Amniotic epithelial cell (primary cell): ENCODE data around the gene THADA.
"Not testable (repeated sequence)": the region's sequence is repeated elsewhere in the genome, so short reads cannot be mapped to it uniquely, and the experiment has no call there.

Experiments
- DNase-seq: peaks from one replicate; pipeline ENCODE4 v3.0.0-alpha.2; 2010; ENCODE audit warnings: low read depth

Gene THADA

DNA sequence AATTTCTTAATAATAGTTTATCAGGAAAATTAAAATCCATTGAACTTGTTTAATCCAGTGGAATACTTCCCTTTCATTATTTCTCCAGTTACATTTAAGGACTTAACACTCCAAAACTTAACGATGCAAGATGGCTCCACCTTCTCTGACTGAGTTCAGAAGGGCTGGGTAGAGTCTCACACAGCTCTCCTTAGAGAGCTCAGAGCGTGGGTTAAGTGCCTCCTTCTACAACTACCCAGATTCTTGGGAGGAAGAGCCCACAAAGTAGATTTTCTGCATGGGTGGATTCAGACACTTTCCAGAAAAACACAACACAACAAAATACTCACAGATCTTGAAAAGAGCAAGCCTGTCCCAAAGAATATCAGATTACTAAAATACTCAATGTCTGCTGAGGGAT is 130.6 kb downstream of the THADA start:
- no peak for DNase-seq

DNA sequence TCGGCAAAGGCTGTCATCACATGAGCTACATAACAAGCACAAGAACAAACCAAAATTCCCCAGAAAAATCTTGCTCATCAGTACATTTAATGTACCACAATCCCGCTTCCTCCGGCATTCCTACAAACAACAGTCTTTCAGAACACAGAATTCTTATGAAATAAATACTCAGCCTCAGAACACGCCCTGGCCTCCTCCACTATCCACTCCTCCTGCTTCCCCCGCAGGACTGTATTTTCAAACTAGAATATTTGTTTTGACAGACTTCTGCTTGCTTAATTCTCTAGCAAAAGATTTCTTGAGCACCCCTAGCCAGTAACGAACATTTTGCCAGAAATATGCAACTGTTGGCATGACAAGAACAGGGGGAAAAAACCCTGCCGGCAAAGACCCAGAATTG is 131.2 kb downstream of the THADA start:
- DNase-seq: peak; percentile 97

DNA sequence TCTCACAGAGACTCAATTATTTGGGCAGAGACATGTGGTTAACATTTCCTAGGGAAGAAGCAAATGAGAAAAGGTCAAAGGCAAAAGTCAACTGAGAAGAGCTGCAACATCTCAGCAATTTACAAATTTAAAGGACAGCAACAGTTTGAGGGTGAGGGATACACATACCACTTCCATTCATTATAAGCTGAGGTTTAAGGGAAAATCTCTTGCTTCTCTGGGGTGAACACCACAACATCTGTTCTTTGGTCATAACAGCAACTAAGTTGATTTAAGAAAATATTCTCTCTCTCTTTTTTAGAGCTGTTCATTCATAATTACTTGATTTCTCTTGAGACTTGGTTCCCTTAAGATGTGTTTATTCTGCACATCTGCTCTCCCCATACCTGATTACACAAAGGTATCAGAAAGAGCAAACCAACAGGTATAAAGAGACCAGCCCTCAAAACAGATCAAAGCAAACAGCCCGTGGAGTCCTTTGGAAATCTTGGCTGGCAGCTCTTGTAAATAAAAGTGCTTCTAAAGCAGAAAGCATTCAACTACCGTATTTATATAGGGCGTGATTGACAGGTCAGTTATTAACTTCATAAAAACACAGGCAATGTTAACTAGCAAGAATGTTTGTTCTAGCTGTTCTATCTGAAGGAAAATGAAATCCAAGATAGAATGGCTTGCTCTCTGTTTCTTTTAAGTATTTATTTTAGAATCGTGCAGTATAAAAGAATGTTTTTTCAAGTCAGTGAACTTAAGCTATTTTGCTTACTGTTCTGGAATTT is 132.8 kb downstream of the THADA start:
- DNase-seq: no peak

DNA sequence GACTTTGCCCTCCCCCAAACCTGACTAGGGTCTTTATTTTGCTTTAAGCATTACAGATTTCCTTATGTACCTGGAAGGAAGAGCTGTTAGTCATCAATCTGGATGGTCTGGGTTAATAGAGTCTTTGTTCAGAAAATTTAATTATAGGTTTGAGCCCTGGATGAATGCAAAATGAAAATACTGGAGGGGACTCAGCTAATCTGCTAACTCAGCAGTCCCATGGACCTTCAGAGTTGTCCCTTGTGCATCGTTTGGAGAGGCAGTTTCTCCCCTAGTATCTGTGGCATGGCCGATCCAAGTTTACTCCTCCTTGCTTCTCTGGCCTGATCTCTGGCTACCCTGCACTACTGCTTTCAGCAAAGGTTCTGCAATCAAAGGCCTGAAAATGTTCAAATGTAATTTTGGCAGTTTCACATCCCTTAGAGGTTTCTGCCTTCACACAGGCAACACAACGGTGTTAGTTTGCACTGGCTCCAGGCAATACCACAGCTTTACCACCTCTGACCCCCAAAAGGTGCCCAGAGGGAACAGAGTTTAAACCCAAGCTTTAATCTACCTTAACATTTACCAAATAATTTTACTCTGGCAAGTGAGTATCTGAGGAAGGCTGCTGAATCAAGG is 134.3 kb downstream of the THADA start:
- DNase-seq: no peak

DNA sequence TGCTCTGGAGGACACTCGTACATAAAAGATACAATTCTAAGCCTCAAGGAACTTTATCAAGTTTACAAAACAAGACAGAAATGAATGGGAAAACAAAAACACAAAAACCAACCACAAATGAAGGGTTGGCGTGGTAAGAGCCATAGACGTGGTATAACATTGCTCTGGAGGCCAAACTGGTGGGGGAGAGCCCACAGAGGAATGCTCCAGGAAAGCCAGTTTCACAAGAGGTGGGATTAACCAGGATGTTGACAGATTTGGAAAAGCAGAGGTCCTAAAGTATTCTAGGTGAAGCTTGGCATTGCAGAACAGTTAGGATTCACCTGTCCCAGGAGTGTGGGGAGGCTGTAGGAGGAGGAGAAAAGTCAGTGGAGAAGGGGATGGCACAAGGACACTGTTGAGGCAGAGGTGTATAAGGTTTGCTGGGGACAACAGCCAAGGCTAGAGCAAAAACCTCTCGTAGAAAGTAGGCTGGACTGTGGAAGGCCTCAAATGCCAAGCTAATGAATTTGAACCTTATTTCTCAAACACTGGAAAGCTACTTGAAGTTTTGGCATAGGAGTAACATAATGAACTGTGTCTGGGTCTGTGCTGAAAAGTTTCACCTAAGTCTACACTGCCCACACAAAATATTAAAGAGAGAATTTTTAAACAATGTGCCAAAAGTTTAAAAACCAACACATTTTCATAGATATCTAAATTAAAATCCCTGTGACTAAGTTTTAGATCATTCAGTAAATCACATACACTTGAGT is 135.1 kb downstream of the THADA start:
- DNase-seq: peak; percentile 96

DNA sequence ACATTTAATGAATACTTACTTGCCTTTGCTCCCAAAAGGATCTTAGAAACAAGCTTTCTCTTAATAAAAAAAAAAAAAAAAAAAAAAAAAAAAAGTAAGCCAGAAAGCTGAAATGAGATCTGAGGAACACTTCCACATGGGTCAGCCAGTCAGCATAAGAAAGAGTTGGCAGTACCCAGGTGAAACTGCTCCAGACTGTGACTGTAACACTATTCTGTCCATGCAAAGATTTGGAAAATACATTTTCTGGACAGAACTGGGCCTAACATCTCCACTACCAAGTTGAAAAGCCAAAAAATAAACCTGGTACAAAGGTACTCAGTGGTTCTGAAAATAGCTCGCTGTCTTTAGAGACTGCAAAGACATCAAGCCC is 135.7 kb downstream of the THADA start:
- no peak for DNase-seq

DNA sequence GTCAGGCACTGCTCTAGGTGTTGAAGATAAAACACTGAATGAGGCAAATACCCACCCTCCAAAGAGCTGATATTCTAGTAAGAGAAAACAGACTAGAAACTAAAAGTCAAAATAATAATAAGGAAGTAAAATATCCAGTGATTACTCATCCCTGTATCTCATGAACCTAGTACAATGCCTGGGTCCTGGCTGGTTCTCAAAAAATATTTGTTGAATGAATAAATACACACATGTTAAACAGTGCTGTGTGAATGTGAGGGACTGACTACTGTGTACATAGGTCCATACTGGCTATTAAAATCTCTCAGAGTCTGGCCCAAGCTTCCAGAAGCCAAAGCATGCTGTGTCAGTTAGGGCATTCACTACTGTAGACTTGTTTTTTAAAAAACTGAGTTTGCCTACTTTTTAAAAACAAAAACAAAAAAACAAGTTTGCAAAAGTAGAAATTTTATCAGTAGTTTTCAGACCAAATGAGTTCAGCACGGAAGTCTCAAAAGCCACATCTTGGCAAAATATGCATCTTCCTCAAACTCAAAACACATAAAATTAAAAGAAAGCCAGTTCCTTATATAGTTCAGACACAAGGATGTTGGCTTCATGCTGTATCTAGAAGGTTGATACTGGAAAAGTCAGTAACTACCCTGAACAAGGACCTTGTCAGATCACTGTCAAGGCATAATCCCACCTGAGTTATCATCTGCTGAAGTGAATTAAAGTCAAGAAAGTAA is 136.2 kb downstream of the THADA start:
- peak; percentile 80 for DNase-seq

DNA sequence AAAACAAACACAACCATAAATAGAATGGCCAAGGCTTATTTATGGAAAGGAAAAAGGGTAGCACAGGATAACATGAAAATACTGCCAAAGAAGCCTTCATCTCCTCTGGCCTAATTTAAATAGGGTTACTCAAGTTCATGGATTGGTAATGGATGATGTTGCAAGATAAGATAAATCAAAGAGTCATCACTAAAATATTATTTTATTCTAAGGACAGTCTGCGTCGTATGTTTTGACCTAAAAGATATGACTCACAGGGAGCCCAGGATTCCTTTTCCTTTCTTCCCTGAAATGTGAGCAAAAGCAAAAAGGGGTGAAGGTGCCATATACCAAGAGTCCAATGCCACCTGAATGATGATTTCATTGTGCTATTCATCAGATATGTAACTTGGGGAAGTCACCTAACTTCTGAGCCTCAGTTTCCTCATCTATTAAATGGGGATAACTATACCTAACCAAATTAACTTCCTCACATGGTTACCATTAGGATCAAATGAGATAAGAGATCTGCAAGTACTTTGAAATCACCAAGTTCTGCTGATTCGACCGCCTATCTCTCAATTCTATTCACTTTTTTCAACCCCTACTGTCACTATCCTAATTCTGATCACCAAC is 137.7 kb downstream of the THADA start:
- peak; percentile 91 for DNase-seq

DNA sequence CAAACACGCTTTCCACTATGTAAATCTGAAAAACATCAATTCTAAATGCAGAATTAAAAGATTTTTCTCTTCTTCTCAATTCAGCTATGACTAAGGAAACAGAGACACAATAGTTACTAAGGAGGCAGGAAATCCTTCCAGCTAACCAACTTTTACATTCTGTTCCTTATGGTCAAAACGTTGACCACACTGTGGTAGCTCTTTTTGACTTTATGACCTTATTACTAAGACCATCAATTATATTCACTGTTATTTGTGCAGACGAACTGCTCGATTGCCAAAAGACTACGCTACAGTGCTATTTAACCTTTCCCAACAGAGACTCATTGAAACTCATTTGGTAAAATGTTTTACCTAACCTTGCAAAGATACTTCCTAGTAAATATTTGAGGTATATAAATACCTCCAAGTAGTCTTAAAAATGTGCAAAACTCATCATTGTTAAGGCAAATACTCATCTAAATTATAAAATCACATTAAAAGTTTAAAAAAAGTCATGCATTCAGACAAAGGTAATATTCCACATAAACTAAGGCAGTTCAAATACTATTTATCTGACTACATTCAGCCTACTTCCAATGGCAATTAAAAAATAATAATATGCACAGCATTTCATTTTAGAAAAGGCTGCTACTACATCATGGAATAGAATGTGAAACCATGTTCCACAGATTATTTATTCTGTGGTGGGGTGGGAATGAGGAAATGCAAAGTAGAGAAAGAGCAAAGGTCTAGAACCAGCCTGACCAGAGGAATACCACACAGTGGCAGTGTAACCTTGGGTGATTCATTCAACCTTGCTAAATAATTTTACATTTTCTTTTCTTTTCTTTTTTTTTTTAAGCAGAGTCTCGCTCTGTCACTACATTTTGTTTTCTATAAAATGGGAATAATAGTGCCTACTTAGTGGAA is 139.9 kb downstream of the THADA start:
- DNase-seq: peak; percentile 98

DNA sequence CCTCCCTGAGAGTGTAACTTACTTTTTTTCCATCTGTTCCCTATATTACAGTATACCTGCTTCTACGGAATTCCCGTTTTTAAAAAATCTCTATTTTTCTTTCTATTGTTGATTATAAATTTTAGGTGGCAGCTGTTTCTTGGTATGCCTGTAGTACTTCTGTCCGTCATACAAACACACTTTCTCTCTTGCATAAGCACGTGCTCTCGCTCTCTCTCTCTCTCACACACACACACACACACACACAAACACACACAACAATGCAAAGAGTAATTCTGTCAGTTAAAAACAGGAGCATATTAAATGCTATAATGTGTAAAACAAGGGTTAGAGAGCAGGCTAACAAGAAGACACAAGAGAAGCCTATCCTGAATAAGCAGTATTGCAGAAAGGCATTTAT is 140.5 kb downstream of the THADA start:
- DNase-seq: peak; percentile 55

DNA sequence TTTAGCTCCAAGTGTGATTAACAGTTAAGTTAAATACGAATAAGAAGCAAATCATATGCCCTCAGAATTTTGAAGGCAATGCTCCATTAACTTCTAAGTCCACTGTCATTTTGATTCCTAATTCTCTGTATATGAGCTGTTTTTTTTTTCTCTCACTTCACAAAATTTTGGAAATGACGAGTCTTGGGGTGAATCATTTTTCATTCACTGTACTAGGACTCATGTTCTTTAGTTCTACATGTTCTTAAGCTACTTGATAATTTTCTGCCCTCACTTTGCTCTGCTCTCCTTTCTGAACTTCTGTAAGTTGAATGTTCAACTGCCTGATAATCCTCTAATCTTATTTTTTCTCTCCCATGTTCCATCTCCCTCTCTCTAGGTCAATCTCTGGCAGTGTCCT is 141.0 kb downstream of the THADA start:
- no peak for DNase-seq

DNA sequence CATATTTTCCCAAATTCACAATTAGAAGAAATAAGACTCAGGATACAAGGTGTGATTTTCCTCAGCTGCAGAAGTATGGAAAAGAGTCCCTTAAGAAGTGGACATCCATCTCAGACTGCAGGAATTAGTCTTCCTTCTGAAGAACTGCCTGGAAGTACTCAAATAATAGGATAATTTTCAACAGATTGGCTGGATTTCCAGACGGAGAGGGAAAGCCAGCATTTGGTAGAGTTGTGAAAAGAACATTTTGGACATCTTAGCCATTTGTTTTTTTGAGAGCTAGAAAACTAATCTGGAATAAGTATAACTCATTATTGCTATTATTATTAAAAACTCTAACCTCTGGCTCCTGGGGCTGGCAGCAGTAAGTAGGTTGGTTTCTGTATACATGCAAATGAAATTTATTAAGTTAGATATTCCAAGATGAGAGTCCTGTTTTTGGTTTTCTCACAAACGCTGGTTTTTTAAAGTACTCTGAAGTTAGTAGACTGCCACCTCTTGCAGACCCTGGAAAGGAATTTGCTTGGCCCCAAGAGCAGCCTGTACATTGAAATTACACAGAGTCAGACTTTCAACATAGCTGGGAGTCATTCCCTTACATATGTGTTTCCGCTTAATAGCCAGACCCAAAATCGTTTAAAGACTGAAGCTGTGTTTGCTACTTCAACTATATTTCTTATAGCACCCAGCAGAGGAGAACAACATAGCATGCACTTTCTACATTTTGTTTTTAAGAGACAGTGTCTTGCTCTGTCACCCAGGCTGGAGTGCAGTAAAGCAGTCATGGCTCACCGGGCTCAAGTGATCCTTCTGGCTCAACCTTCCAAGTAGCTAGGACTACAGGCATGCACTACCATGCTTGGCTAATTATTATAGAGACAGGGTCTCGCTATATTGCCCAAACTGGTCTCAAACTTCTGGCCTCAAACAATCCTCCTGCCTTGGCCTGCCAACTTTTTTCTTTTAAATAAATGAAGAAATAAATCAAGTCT is 142.4 kb downstream of the THADA start:
- DNase-seq: no peak

DNA sequence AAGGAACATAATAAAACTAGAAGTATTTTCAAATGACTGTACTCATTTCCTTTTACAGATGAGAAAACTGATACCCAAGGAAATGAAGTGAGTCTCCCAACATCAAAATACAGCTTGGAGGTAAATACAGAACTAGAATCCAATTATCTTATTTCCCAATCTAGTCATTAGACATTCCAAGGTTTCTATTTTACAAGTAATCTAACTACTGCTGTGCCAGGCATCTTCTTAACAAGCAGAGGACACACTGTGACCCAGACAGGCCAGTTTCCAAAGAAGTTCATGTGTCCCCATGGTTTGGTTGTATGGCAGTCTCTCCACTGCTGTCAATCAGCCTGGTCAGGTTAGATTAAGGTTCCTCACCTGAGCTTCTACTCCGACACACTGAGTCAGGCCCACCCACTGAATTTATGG is 143.5 kb downstream of the THADA start:
- no peak for DNase-seq

DNA sequence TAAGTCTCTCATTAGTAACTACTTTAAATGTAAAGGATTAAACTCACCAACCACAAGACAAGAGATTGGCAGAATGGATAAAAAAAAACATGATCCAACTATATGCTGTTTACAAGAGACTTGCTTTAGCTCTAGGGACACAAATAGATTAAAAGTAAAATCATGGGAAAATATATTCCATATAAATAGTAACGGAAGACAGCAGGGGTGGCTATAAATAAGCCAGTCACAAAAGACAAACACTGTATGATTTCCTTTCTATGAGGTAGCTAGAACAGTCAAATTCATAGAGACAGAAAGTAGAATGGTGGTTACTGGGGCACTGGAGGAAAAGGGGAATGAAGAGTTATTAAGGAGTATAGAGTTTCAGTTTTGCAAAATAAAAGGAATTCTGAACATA is 145.2 kb downstream of the THADA start:
- DNase-seq: no peak

DNA sequence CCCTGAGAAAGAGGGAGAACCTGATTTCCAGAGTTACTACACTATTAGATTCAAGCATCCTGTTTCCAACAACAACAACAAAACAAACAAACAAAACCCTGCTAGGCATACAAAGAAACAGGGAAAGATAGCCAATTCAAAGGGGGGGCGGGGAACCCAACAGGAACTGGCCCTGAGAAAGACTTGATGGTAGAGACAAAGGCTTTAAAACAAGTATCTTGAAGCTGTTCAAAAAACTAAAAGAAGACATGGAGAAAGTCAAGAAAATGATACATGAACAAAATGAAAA is 147.1 kb downstream of the THADA start:
- DNase-seq: no peak

DNA sequence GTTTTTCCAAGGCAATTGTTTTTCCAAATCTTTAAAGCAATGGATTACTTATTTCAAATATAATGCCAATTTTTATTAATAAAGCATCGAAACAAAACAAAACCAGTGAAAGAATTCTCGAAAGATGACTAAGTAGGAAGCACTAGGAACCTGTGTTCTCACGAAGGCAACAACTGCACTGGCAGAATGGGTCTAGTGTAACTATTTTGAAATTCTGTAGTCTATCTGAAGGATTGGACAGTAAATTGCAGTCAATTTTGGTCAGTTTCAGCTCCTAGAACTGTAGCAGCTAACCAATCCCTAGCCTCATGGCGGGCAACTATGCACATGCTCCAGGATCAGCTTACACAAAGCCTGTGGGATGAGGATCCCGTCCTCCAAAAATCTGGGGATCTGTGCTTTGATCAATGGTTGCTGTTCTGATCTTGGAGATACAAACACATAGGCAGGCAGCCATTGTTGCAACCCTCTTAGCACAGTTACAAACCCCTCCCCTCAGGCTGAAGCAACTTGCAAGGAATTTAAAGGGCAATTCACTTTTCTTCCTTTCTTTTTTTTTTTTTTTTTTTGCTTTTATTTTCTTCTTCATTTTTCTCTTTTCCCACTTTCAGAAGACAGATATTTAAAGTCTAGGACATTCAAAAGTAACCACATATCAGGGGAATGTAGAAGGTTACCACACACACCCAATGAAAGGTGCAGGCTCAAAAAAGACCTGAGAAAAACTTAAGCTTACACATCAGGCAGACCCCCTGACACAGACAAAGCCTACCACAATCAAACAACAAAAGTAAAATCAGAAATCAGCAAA is 147.6 kb downstream of the THADA start:
- DNase-seq: no peak

DNA sequence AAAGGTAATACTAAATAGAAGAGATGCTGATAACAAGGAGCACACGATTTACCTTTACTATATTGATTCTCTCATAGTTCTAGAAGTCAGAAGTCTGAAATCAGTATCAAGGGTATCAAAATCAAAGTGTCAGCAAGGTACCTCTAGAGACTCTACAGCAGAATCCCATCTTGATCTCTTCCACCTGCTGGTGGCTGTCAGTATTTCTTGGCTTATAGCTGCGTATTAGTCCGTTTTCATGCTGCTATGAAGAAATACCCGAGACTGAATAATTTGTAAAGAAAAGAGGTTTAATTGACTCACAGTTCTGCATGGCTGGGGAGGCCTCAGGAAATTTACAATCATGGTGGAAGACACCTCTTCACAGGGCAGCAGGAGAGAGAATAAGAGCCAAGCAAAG is 149.1 kb downstream of the THADA start:
- not testable (repeated sequence) for DNase-seq

DNA sequence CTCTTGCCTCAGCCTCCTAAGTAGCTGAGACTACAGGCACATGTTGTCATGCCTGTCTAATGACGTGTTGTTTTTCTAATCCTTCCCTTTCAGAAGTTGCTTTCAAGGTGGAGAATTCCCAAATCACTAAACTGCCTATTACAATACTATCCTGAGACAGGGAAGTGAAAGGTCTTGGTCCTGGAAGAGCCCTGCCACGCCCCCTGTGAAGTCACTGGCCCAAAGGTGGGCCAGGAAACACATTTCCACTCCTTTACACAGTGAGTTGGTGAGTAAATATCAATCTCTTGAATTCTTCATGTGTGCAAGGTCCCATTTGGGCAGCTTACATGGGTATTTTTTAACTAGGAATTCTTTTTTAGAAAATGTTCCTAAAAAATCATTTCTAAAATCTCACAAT is 150.1 kb downstream of the THADA start:
- DNase-seq: no peak

DNA sequence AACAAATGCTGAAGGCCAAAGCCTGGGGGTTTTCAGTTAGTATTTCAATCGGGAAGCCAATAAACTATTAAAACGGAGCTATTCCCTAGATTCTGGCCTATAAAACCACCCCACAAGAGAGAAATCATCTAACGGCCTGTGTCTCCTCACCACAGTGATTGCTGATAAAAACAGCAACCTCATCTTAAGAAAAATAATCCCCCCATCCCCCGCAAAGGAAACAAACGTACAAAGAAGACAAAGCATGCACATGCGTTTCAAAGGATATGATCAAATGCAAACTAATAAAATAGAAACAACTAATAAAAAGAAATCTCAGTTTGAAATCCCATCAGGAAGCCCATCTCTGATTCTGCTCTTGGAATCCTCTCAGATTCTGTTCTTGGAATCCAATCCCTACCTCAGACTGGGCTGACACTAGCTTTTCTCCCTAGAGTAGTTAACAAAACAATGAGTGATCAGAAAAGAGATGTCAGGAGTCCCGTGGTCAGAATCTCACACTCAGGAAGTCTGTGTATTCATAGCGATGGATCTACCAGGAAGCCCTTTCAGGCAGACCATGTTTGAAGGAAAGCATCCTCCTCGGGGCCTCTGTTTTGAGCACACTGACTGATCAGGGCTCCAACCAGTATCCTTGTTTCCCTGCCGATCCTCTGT is 150.7 kb downstream of the THADA start:
- DNase-seq: no peak
